ENCODE measurements around the gene RPL10A.

The RPL10A gene

DNA sequence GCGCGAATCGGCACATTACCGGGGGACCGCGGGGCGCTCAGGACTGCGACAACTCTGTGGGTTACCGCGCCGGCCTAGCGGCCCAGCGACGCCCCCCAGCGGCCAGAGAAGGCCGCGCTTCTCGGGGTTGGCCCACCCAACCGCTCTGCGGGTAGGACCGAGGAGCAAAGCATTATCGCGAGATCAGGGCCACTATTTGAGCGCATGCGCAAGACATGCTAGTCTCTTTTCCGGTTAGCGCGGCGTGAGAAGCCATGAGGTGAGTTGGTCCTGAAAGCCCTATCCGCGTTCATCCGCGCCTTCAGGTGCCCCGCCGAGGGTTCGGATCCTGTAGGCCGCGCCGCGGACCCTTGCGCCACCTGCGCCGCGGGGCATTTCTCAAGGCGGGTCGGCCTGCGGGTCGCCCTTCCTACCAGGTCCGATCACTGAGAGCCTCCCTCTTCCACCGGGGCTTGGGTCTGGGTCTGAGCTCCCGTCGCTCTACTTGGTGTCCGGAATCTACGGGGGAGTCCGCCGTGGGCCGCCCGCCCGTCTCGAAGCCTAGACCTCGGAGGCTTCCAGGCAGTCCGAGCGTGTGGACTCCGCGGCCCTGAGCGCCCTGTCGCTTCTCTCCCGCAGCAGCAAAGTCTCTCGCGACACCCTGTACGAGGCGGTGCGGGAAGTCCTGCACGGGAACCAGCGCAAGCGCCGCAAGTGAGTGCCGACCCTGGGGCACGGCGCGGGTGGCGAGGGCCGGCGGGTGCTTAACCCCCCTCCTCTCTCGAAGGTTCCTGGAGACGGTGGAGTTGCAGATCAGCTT is at the start of gene RPL10A:
RPL10A (plus strand) TSS at position 221 of the 799 bp plus-strand sequence; CDS start at position 255, 34 bp downstream.
- Histone ChIP-seq H3K27ac (ENCODE audit: low read length) (no peak within 1 kb of the TSS), H3K4me3 (ENCODE audit: low read length) (peak within 1 kb of the TSS; percentile 64), H3K9me3 (ENCODE audit: control insufficient read depth, insufficient read depth, low read length) (no peaks in the 10 kb centered on the region), H3K27me3 (ENCODE audit: control insufficient read depth, insufficient read depth, low read length) (no peaks in the 10 kb centered on the region), H3K36me3 (ENCODE audit: control insufficient read depth, insufficient read depth, low read length) (peaks cover 32% of the 10 kb centered on the region), H3K4me1 (ENCODE audit: control insufficient read depth, insufficient read depth, low read length) (no peaks in the 10 kb centered on the region; the same call in 1 of the 2 replicates)
- DNase-seq (ENCODE audit: low read depth, low spot score) = peak; percentile 94
- no CpG with 5 or more reads among the region's 86 CpGs for WGBS (ENCODE audit: insufficient coverage, insufficient read length)

- Histone ChIP-seq H3K27me3 (ENCODE audit: control insufficient read depth, insufficient read depth, low read length) (no peaks in the 10 kb centered on the region), H3K27ac (ENCODE audit: low read length) (no peak overlapping the region), H3K36me3 (ENCODE audit: control insufficient read depth, insufficient read depth, low read length) (peaks cover 9% of the 10 kb centered on the region), H3K4me1 (ENCODE audit: control insufficient read depth, insufficient read depth, low read length) (peaks cover 5% of the 10 kb centered on the region), H3K4me3 (ENCODE audit: low read length) (no peak overlapping the region), H3K9me3 (ENCODE audit: control insufficient read depth, insufficient read depth, low read length) (no peaks in the 10 kb centered on the region)
- no CpG with 5 or more reads among the region's 5 CpGs for WGBS (ENCODE audit: insufficient coverage, insufficient read length)
- DNase-seq (ENCODE audit: low read depth, low spot score) = no peak
Observed at GRCh38 chr6:35419417-35419816, 48.8 kb upstream of the RPL10A start.

DNA sequence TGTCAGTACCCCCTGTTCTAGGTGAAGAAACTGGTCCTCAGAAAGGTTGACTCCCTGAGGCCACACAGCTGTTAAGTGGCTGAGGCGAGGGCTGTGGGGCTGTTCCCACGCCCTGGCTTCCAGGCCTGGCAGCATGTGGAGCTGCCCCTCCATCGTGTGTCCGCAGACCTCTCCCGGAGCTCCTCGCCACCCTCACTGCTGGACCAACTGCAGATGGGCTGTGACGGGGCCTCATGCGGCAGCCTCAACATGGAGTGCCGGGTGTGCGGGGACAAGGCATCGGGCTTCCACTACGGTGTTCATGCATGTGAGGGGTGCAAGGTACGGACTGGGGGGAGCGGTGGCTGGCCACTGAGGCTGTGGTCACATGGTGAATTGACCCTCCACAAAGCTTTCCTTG is 48.2 kb upstream of the RPL10A start:
- Histone ChIP-seq H3K4me3 (ENCODE audit: low read length) (no peak overlapping the region), H3K27ac (ENCODE audit: low read length) (no peak overlapping the region), H3K36me3 (ENCODE audit: control insufficient read depth, insufficient read depth, low read length) (peaks cover 12% of the 10 kb centered on the region), H3K4me1 (ENCODE audit: control insufficient read depth, insufficient read depth, low read length) (peaks cover 5% of the 10 kb centered on the region), H3K9me3 (ENCODE audit: control insufficient read depth, insufficient read depth, low read length) (no peaks in the 10 kb centered on the region), H3K27me3 (ENCODE audit: control insufficient read depth, insufficient read depth, low read length) (no peaks in the 10 kb centered on the region)
- no peak for DNase-seq (ENCODE audit: low read depth, low spot score)
- no CpG with 5 or more reads among the region's 14 CpGs for WGBS (ENCODE audit: insufficient coverage, insufficient read length)

DNA sequence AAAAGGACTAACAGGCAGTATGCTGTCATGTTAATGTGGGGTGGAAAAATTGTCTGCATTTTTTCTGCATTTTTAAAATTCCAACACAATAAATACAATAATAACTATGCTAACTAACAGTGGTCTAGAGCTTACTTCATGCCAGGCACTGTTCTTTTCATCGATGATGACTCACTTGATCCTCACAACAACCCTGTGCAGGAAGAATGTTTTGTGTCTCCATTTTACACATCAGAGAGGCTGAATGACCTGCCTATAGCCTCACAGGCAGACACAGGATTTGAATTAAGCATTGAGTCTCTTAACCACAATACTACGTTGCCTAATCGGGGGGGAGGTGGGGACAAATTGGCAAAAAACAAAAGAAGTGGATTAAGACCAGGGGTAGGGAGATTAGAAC is 42.9 kb upstream of the RPL10A start:
- Histone ChIP-seq H3K36me3 (ENCODE audit: control insufficient read depth, insufficient read depth, low read length) (peaks cover 17% of the 10 kb centered on the region), H3K9me3 (ENCODE audit: control insufficient read depth, insufficient read depth, low read length) (peaks cover 2% of the 10 kb centered on the region), H3K27me3 (ENCODE audit: control insufficient read depth, insufficient read depth, low read length) (no peaks in the 10 kb centered on the region), H3K4me3 (ENCODE audit: low read length) (no peak overlapping the region), H3K27ac (ENCODE audit: low read length) (no peak overlapping the region), H3K4me1 (ENCODE audit: control insufficient read depth, insufficient read depth, low read length) (peaks cover 8% of the 10 kb centered on the region; the same call in 1 of the 2 replicates)
- DNase-seq (ENCODE audit: low read depth, low spot score) = no peak
- WGBS (ENCODE audit: insufficient coverage, insufficient read length) = no CpG with 5 or more reads among the region's 3 CpGs

DNA sequence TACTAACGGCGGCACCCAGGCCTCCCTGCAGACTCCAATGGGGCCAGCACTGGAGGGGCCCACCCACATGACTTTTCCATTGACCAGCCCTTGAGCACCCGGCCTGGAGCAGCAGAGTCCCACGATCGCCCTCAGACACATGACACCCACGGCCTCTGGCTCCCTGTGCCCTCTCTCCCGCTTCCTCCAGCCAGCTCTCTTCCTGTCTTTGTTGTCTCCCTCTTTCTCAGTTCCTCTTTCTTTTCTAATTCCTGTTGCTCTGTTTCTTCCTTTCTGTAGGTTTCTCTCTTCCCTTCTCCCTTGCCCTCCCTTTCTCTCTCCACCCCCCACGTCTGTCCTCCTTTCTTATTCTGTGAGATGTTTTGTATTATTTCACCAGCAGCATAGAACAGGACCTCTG is 42.1 kb upstream of the RPL10A start:
- H3K4me1 ChIP-seq (ENCODE audit: control insufficient read depth, insufficient read depth, low read length) = peaks cover 7% of the 10 kb centered on the region; the same call in 1 of the 2 replicates
- peaks cover 16% of the 10 kb centered on the region for H3K36me3 ChIP-seq (ENCODE audit: control insufficient read depth, insufficient read depth, low read length)
- no CpG with 5 or more reads among the region's 8 CpGs for WGBS (ENCODE audit: insufficient coverage, insufficient read length)
- H3K4me3 ChIP-seq (ENCODE audit: low read length) = no peak overlapping the region
- no peak for DNase-seq (ENCODE audit: low read depth, low spot score)
- H3K9me3 ChIP-seq (ENCODE audit: control insufficient read depth, insufficient read depth, low read length) = peaks cover 2% of the 10 kb centered on the region
- no peaks in the 10 kb centered on the region for H3K27me3 ChIP-seq (ENCODE audit: control insufficient read depth, insufficient read depth, low read length)
- H3K27ac ChIP-seq (ENCODE audit: low read length) = no peak overlapping the region

DNA sequence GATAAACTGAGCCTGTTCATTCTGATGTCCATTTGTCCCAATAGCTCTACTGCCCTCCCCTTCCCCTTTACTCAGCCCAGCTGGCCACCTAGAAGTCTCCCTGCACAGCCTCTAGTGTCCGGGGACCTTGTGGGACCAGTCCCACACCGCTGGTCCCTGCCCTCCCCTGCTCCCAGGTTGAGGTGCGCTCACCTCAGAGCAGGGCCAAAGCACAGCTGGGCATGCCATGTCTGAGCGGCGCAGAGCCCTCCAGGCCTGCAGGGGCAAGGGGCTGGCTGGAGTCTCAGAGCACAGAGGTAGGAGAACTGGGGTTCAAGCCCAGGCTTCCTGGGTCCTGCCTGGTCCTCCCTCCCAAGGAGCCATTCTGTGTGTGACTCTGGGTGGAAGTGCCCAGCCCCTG is 40.8 kb upstream of the RPL10A start:
- no CpG with 5 or more reads among the region's 5 CpGs for WGBS (ENCODE audit: insufficient coverage, insufficient read length)
- DNase-seq (ENCODE audit: low read depth, low spot score) = no peak
- Histone ChIP-seq H3K4me3 (ENCODE audit: low read length) (no peak overlapping the region), H3K27ac (ENCODE audit: low read length) (no peak overlapping the region), H3K4me1 (ENCODE audit: control insufficient read depth, insufficient read depth, low read length) (peaks cover 7% of the 10 kb centered on the region; the same call in 1 of the 2 replicates), H3K36me3 (ENCODE audit: control insufficient read depth, insufficient read depth, low read length) (peaks cover 13% of the 10 kb centered on the region), H3K27me3 (ENCODE audit: control insufficient read depth, insufficient read depth, low read length) (no peaks in the 10 kb centered on the region), H3K9me3 (ENCODE audit: control insufficient read depth, insufficient read depth, low read length) (peaks cover 2% of the 10 kb centered on the region)

GRCh38 chr6:35427851-35428321 is 40.3 kb upstream of the RPL10A start:
- Histone ChIP-seq H3K4me3 (ENCODE audit: low read length) (no peak overlapping the region), H3K9me3 (ENCODE audit: control insufficient read depth, insufficient read depth, low read length) (peaks cover 2% of the 10 kb centered on the region), H3K27ac (ENCODE audit: low read length) (no peak overlapping the region), H3K4me1 (ENCODE audit: control insufficient read depth, insufficient read depth, low read length) (peaks cover 7% of the 10 kb centered on the region; the same call in 1 of the 2 replicates), H3K27me3 (ENCODE audit: control insufficient read depth, insufficient read depth, low read length) (no peaks in the 10 kb centered on the region), H3K36me3 (ENCODE audit: control insufficient read depth, insufficient read depth, low read length) (peaks cover 13% of the 10 kb centered on the region)
- no peak for DNase-seq (ENCODE audit: low read depth, low spot score)
- no CpG with 5 or more reads among the region's 9 CpGs for WGBS (ENCODE audit: insufficient coverage, insufficient read length)

- Histone ChIP-seq H3K27me3 (ENCODE audit: control insufficient read depth, insufficient read depth, low read length) (no peaks in the 10 kb centered on the region), H3K4me3 (ENCODE audit: low read length) (no peak overlapping the region), H3K36me3 (ENCODE audit: control insufficient read depth, insufficient read depth, low read length) (peaks cover 13% of the 10 kb centered on the region), H3K9me3 (ENCODE audit: control insufficient read depth, insufficient read depth, low read length) (peaks cover 2% of the 10 kb centered on the region), H3K4me1 (ENCODE audit: control insufficient read depth, insufficient read depth, low read length) (peaks cover 7% of the 10 kb centered on the region; the same call in 1 of the 2 replicates), H3K27ac (ENCODE audit: low read length) (no peak overlapping the region)
- no CpG with 5 or more reads among the region's 10 CpGs for WGBS (ENCODE audit: insufficient coverage, insufficient read length)
- DNase-seq (ENCODE audit: low read depth, low spot score) = no peak
Observed at GRCh38 chr6:35428421-35429149, 39.6 kb upstream of the RPL10A start.

- H3K27me3 ChIP-seq (ENCODE audit: control insufficient read depth, insufficient read depth, low read length) = no peaks in the 10 kb centered on the region
Observed at GRCh38 chr6:35429463-35429862, 38.7 kb upstream of the RPL10A start.

DNA sequence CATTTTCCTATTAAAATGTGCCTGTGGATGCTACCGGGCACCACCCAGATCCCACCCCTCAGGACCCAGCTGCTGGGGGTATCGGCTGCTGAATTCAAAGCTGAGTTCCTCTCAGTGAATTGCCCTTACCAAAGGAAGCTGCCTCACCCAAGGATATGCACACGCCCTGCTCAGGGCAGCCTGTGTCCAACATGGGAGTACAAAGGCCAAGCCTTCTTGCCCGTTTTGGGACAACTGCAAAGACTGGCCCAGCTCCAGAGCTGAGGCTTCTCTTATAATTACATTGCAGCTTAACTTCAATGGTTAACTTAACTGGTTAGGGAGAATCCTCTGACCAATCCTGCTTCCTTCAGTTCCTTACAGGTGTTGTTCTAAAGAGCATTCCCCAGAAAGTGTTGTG is 35.9 kb upstream of the RPL10A start:
- Histone ChIP-seq H3K36me3 (ENCODE audit: control insufficient read depth, insufficient read depth, low read length) (no peaks in the 10 kb centered on the region), H3K27me3 (ENCODE audit: control insufficient read depth, insufficient read depth, low read length) (no peaks in the 10 kb centered on the region), H3K4me3 (ENCODE audit: low read length) (no peak overlapping the region), H3K27ac (ENCODE audit: low read length) (no peak overlapping the region), H3K4me1 (ENCODE audit: control insufficient read depth, insufficient read depth, low read length) (no peaks in the 10 kb centered on the region; the same call in none of the 2 replicates), H3K9me3 (ENCODE audit: control insufficient read depth, insufficient read depth, low read length) (peaks cover 2% of the 10 kb centered on the region)
- WGBS (ENCODE audit: insufficient coverage, insufficient read length) = no CpG with 5 or more reads among the region's 4 CpGs
- no peak for DNase-seq (ENCODE audit: low read depth, low spot score)

More at GRCh38 chr6:35429463-35429862, 38.7 kb upstream of the RPL10A start:
- no CpG with 5 or more reads among the region's 2 CpGs for WGBS (ENCODE audit: insufficient coverage, insufficient read length)
- Histone ChIP-seq H3K4me3 (ENCODE audit: low read length) (no peak overlapping the region), H3K36me3 (ENCODE audit: control insufficient read depth, insufficient read depth, low read length) (peaks cover 10% of the 10 kb centered on the region), H3K4me1 (ENCODE audit: control insufficient read depth, insufficient read depth, low read length) (peaks cover 7% of the 10 kb centered on the region; the same call in 1 of the 2 replicates), H3K27ac (ENCODE audit: low read length) (no peak overlapping the region), H3K9me3 (ENCODE audit: control insufficient read depth, insufficient read depth, low read length) (peaks cover 2% of the 10 kb centered on the region)
- no peak for DNase-seq (ENCODE audit: low read depth, low spot score)

All from iPS DF 6.9 (cell line).